GM18507 (cell line): Measurements from ENCODE around the gene PELI3.

Experiments used
- DNase-seq: peaks from one replicate; pipeline ENCODE4 v3.0.0; 2011; ENCODE audit warnings: low read depth; ENCODE audit not compliant: insufficient read length; ENCODE audit errors: extremely low spot score
- FAIRE-seq: peaks from 2 replicates; lab custom pipeline; 2011; peaks lifted over from hg19 to GRCh38; lab: Jason Lieb, UNC

The PELI3 gene

DNA sequence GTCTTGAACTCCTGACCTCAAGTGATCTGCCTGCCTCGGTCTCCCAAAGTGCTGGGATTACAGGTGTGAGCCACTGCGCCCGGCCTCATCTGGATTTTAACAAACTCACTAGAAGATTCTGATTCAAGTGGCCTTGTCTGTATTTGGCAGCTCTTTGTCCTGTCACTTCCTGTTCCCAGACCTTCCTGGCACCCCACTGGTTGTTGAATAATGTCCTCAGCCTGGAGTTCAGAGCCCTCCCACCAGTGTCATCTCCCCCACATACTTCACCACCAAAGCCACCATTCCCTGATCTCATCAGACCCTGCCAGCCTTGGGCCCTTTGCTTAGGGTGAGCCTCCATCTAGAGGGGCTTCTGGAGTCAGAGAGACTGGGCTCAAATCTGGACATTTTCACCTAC, 3.3 kb downstream of the PELI3 start:
- FAIRE-seq (no peak), DNase-seq (no peak)

DNA sequence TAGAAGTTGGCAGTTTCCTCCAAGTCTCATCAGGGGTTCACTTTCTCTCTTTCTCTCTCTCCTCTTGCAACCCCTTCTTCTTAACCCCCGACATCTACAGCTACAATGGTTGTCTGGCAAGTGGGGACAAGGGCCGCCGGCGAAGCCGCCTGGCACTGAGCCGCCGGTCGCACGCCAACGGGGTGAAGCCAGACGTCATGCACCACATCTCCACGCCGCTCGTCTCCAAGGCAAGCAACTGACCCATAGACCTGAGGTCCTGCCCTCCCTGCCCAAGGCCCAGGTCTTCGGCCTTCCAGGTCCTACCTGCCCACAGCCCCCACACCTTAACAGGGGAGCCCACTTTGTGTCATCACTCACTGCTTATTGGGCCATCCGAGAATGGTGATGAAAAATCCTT, 4.4 kb downstream of the PELI3 start:
- DNase-seq = no peak
- FAIRE-seq = no peak

DNA sequence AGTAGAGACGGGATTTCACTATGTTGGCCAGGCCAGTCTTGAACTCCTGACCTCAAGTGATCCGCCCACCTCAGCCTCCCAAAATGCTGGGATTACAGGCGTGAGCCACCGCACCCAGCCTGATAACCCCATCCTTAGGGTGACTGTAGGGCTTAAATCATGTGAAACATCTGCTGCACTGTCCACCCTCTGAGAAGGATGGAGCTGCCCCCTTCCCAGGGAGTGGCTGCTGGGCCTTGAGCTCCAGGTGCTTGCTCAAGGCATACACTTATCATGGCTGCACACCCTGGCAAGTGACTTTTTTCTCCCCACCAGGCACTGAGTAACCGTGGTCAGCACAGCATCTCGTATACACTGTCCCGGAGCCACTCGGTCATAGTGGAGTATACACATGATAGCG, 5.3 kb downstream of the PELI3 start:
- no peak for DNase-seq
- no peak for FAIRE-seq

DNA sequence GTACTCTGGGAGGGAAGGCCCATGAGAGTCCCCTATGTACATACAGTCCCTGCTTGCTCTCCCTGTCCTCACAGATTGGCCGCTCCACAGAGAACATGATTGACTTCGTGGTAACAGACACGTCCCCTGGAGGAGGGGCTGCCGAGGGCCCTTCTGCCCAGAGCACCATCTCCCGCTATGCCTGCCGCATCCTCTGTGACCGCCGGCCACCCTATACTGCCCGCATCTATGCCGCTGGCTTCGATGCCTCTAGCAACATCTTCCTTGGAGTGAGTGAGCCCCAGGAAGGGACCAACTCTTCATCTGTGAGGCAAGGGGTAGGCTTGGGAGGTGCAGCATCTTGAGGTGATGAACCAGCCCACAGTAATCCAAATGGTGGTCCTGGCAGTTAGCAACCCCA, 6.5 kb downstream of the PELI3 start:
- DNase-seq (no peak), FAIRE-seq (no peak)

DNA sequence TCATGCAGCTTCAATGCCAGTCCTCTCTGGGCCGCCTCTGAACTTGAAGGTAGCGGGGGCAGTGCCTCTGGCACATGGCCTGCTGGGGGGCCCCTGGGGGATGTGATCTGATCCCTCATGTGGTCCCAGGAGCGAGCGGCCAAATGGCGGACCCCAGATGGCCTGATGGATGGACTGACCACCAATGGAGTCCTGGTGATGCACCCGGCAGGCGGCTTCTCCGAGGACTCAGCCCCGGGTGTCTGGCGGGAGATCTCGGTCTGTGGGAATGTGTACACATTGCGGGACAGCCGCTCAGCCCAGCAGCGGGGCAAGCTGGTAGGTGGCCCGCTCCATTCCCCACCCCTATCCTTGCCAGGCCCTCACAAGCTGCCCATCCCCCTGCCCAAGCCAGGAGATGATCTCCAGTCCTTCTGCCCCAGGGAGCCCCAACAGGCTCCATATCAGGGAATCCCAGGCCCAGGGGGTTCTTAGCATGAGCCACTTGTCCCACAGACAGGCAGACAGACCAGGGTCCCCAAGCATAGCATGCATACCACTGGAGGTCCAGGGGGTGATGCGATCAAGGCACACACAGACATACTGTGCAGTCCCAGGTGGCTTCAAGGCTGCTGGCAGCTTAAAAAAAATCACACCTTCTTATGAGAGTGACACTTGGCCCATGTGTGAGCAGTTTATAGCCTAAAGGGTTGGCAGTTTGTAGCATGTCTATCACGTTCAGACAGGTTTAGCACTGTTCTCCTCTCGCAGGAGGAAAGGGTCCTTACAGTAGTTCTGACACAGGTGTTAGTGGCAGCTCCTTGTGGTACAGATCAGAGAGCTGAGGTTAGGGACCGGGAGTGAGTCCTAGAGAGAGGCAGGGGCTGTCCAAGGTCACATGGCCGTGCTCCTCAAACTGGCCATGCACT, 7.2 kb downstream of the PELI3 start:
- DNase-seq (no peak), FAIRE-seq (no peak)

DNA sequence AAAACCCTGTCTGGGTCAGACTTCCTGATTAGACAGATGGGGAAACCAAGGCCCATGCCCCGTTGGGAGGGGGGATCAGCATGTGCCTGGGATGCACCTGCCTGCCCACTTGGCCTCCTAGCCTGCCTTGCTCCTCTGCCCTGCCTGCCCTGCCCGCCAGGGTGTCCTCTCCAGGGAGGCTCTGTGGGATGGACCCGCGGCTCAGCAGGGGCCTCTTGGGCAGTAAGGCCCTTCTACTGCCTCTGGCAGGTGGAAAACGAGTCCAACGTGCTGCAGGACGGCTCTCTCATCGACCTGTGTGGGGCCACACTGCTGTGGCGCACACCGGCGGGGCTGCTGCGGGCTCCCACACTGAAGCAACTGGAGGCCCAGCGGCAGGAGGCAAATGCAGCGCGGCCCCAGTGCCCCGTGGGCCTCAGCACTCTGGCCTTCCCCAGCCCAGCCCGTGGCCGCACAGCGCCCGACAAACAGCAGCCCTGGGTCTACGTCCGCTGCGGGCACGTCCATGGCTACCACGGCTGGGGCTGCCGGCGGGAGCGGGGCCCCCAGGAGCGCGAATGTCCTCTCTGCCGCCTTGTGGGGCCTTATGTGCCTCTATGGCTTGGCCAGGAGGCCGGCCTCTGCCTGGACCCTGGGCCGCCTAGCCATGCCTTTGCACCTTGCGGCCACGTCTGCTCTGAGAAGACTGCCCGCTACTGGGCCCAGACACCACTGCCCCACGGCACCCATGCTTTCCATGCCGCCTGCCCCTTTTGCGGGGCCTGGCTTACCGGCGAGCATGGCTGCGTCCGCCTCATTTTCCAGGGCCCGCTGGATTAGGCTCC, 8.9 kb downstream of the PELI3 start:
- no peak for FAIRE-seq
- no peak for DNase-seq

DNA sequence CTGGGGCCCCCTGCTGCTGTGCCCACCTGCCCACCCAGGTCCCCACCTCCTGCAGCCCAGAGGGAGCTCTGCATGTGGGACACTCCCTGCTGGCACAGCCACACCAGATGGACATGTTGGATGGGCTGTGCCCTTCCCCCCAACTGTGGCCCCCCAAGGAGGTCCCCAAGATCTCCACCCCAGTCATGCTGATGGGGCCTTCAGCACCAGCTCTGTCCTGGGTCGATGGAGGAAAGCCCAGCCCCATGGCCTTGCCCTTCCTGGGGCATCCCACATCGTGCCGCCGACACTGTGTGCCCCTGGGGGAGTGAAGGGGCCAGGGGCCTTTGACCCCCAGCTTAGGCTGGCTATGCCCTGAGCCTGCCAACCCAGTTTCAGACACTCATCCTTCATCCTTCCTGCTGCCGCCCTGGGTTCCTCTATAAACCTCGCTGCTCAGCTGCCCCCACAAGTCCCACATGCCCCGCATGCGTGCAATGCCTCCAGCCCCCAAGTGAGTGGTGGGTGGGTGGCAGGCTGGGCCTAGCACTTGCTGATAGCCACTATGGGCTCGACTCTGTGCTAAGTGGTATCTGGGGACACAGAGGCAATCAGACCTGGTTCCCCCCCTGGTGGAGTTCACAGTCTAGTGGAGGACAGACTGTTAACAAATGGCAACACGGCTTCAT, 9.6 kb downstream of the PELI3 start:
- FAIRE-seq = no peak
- DNase-seq = no peak

DNA sequence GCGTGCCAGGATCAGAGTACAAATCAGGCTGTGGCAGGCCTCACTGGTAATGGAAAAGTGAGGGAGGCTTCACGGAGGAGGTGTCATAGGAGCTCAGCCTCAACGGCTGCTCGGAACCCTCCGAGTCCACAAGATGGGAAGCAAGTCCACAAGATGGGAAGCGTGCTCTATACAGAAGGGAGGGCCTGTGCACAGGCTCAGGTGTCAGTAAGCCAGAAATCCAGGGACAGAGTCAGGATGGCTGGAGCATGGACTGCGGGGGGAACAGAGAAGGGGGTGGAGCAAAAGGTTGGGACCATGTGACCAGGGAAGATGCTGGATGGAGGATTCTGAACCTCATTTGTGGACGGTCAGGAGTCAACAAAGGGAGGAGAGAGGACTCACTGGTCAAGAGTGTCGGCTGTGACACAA, 10.1 kb downstream of the PELI3 start:
- FAIRE-seq = no peak
- DNase-seq = no peak

DNA sequence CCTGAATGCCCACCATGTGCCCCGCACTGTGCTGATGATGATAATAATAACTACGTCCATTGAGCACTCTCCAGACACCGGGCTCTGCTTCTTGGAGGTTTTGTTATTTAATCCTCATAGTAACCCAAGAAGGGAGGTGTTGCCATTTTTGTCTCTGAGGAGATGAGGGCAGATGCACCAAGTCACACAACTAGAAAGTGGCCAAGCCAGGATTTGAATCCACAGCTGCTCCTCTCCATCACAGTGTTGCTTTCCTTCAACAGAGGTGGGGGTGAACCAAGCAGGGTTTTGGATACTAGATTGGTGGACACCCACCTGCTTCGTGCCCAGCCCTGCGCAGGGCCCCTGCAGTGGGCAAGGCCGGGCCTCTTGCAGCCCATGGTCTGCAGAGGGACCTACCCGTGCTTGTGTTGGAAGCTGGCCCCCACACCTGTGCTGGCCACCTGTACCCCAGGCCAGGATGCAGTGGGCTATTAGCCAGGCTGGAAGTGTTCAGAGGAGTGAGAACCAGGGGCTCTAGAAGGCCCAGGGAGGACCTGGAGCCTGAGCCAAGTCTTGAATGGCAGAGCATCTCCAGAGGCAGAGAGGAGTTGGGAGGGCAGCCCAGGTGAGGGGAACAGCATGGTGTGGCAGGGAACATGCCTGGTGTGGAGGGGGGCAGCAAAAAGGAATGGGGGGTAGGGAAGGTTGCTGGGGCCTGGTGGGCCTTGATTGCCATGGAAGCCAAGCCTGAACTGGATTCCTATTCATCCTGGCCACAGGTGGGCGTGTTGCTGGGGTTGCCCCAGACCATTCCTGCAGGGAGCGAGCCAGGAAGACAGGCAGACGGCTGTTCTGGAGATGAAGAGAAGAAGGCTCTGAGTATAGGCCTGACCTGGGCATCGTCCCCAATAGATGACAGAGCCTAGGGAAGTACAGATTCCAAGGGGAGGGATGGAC, 10.8 kb downstream of the PELI3 start:
- DNase-seq = no peak
- FAIRE-seq = no peak

DNA sequence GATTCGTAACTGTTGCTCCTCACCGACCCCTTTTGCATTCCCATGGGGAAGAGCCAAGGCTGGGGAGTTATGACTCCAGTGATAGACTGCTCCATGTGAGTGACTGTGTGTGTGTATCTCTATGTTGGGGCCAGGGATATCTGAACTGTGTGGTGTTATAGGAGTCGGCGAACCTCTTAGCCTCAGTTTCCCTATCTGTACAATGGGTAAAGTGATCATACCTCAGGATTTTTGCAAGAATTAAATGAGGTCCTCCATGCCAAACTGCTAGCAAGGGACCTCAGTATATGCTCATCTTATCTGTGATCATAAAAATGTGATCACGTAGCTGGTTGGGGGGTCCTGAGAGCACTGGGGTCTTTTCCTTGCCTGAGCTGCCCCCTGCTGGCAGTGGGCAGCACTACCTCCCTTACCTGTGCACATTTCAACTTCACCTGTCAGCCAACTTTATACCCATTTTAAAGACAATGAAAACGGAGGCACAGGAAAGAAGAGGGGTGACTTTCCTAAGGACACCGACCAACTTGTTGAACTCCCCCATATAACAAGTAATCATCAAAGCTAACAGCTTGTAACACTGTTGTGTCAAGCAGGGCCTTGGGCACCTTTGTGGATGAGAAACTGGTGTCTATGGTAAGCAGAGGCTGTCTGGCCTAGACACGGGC, 12.2 kb downstream of the PELI3 start:
- FAIRE-seq (peak; percentile 60), DNase-seq (no peak)

DNA sequence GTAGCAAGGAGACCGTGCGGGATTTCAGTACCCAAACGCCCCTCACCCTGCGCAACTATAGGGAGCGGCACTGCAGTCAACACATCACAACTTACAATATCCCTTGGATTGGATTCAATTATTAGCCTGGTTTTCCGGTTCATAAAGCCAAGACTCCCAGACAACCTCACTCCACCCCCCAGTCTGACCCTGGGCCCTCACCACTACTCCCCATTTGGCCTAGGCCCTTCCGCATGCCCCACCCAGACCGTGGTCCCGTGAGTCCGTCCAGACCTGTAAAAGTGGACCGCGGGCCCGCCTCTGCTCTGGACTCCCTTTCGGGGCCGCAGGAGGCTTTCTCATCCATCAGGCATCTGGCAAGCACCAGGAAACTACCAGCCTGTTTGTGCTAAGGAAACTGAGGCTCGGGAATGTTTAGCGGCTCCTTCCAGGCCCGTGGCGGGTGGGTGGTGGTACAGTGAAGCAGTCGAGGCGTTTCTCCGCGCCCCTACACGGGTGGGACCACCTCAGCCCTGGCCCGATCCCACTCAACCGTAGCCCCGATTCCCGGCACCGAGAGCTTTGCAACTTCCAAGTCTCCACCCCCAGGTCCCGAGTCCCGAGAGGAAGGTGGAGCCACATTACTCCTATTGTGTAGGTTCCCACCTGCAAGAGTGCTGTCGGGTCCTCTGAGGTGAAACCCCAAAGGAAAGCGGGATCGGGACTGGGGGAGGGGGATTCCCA, 12.8 kb downstream of the PELI3 start:
- DNase-seq (no peak), FAIRE-seq (no peak)

DNA sequence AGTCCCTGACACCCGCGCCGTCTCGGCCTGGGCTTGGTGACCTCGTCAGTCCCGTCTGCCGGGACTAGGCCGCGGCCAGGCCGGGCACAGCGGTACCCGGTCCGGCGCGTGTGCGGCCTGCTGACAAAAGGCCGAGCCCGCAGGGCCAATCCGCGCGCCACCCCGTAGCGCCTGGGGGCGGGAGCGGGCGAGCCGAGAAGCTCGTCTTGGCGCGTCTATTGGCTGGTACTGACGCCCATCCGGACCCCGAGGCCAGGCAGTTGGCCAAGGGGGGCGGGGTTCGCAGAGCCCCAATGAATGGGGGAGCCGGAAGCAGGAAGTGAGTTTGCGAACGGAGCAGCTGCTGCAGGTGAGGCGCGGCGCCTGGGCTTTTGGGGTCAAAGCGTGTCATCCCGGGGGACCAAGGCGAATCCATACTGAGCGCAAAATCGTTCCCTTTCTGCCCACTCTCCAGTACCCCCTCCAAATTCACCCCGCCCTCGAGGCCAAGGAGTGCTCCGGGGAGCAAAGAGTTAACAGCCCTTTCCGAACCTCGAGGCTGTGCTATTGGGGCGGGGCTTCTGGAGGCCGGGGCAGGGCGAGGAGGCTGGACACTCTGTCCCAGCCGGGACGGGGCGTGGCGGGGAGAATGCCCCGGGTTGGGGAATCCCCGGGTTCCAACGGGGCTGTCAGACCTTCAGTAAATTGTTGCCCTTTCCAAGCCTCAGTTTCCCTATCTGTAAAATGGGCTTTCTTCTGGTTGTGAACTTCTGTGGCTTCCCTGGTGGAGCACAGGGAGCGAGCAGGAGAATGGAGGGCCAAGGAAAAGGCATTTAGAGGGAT, 13.6 kb downstream of the PELI3 start, which contains the start of gene DPP3:
Gene DPP3 (plus strand): TSS at position 318 of the 822 bp plus-strand sequence. CDS start 1,767 bp downstream, outside the sequence.
- DNase-seq (peak; percentile 100), FAIRE-seq (peak; percentile 95)

DNA sequence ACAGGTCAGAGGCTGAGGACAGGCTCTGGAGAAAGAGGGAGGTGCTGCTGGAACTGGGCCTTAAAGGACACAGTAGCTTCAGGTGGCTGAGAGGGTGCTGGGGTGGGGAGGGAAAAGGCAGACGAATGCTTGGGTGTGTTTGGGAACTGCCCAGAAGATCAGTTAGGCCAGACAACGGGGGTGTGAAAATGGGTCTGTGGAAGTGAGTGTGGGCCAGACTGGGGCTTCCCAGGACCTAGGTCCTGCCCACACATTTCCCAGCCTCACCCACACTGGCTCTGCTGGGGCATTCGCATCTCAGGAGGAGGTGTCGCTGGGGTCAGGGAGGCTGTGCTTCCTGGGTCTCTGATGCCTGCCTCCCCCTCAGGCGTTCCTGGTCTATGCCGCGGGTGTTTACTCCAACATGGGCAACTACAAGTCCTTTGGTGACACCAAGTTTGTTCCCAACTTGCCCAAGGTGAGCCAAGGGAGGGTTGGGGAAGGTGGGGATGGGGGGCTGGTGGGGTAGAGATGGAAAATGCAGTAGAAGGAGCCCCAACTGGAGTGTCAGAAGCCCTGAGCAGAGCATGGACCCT, 18.2 kb downstream of the PELI3 start:
- FAIRE-seq (no peak), DNase-seq (no peak)

DNA sequence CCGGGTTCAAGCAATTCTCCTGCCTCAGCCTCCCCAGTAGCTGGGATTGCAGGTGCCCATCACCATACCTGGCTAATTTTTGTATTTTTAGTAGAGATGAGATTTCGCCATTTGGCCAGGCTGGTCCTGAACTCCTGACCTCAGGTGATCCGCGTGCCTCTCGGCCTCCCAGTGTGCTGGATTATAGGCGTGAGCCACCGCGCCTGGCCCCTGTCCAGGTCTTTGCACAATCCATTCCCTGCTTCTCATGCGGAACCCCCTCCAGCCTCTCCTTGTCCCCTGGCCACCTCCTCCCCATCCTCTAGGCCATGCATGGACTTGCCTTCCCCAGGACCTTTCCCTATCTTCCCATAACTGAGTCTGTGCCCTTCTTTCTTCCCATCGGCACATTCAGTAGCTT, 22.3 kb downstream of the PELI3 start:
- no peak for FAIRE-seq
- no peak for DNase-seq

DNA sequence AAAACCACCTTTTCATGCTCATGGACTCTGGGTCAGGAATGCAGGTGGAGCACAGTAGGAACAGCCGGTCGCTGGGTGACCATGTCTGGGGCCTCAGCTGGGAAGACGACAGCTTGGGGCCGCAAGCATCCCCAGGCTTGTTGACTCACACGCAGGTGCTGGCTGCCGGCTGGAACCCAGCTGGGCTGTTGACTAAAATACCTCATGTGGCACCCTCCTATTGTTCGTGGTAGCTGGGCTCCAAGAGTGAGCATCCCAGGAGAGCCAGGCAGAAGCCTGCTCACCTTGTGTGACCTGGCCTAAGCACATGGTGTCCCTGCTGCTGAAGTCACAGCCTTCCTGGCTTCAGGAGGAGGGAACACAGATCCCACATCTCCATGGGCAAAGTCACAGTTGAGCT, 22.9 kb downstream of the PELI3 start:
- no peak for FAIRE-seq

DNA sequence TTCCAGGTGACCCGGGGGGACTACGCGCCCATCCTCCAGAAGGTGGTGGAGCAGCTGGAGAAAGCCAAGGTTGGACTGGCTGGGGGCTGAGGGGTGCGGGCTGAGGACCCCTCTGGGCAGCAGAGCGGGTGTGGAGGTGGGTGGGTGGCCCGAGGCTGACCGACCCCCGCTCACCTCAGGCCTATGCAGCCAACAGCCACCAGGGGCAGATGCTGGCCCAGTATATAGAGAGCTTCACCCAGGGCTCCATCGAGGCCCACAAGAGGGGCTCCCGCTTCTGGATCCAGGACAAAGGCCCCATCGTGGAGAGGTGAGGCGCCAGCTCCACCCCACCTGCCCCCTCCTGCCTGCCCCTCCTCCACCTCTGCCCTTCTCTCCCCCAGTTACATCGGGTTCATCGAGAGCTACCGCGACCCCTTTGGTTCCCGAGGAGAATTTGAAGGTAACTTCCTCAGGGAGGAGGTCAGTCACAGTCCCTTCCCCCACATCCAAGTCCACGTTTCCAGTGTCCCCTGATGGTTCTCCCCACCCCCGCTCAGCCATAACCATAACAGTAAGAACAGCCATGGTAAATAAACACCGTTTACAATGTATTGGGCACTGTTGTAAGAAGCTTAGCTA, 24.7 kb downstream of the PELI3 start:
- FAIRE-seq (no peak), DNase-seq (no peak)

More for the DNA sequence above, 22.9 kb downstream of the PELI3 start:
- no peak for DNase-seq
